NCI-H1417 (cell line): ENCODE measurements around the gene DHX57.
A peak's percentile ranks its signal among the peaks of the same experiment; 100 is the strongest.
"Not testable (repeated sequence)": the region's sequence is repeated elsewhere in the genome, so short reads cannot be mapped to it uniquely, and the experiment has no call there.

Experiments used
- DNase-seq, 3 experiments: peaks; one replicate each; lab custom pipeline; 2025; lab: John Stamatoyannopoulos, UW

DHX57 gene

DNA sequence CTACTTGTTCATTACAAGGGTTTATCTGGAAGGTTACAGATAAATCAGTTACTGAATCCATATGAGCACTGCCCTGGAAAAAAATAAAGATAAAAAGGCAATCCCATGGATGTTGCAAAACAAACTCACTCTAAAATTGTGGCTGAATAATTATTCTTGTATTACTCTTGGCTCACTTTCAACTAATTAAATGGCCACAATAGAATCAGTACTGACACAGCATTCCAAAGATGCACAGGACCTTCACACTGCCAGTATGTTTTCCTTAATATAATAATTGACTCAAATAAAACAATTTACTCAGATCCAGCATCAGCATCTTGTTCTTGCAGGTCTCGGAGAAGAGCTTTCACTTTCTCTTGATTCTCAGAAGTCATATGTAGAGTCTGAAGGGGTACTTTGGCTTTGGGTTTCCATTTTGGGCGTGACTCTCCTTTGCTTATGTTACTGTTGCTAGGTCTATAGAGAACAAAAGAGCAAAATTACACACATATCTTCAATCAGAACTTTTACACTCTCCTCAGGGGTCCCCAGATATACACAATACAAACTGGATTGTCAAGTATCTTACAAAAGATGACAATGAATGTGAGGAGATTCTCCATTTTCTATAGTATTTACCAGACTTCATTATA is 12.6 kb downstream of the DHX57 start:
- no peak for DNase-seq

DNA sequence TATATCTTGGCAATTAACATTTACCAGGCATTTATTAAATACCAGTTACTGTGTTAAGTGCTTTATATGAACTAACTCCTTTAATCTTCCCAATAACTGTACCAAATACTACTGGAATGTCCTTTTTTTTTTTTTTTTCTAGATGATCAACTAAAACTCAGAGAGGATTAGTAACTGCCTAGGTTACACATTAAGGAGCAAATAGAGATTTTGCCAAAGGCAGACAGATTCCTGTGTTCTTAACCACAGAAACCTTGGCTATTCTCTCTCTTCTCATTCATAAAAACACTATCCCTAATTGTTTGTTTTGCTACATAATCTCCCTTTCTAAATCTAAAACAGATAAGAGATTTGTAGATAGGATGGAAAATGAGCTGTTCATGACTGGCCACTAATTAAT is 13.3 kb downstream of the DHX57 start:
- DNase-seq: no peak

DNA sequence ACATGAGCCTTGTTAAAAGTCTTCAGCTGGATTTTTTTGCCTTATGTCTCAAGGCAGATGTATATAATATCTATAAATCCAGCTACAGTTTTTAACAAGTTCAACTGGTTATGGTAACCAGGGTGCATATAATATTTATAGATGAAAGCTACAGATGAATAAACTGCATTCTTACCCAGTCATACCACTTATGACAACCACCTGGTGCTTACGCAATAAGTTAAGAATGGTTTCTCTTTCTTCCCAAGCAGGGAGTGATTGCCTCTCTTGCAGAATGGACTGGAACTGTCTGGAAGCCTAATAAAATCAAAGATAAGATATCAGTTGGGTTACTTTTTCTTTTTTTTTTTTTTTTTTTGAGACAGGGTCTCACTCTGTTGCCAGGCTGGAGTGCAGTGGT is 19.6 kb downstream of the DHX57 start:
- DNase-seq: no peak

DNA sequence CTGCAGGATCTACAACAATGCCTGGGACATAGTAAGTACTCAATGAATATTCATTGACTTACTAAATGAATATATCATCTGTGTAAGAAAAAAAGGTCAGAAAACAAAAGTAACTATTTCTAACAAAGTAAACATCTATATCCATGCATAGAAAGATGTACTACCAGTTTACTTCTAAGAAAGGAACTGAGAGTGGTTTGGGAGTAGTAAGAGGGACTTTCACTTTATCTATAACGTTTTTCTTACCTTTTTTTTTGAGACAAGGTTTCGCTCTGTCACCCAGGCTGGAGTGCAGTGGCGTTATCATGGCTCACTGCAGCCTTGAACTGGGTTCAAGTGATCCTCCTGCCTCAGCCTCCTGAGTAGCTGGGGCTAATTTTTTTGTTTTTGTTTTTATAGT is 25.7 kb downstream of the DHX57 start:
- no peak for DNase-seq

DNA sequence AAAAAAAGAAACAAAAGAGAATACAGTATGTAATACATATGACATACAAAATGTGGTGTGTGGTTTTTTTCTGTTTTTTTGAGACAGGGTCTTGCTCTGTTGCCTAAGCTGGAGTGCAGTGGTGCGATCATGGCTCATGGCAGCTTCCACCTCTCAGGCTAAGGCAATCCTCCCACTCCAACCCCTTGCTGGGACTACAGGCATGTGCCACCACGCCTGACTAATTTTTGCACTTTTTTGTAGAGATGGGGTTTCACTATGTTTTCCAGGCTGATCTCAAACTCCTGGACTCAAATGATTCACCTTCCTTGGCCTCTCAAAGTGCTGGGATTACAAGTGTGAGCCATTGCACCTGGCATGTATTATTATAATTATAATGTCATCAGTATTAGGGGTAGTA is 38.9 kb downstream of the DHX57 start:
- no peak for DNase-seq

DNA sequence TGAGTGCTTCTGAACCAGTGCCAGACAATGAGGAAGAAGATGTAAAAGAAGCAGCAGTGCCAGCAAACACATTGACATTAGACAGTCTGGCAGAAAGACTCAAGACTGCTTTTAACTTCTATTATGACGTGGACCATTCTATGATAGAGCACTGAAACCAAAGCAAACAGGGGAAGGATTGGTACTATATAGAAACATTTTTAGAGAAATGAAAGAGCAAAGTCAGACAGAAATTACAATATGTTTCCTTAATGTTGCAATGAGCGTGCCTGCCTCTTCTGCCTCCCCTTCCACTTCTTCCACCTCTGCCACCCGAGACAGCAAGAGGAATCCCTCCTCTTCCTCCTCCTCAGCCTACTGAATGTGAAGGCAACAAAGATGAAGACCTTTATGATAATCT is 39.7 kb downstream of the DHX57 start:
- DNase-seq: no peak

DNA sequence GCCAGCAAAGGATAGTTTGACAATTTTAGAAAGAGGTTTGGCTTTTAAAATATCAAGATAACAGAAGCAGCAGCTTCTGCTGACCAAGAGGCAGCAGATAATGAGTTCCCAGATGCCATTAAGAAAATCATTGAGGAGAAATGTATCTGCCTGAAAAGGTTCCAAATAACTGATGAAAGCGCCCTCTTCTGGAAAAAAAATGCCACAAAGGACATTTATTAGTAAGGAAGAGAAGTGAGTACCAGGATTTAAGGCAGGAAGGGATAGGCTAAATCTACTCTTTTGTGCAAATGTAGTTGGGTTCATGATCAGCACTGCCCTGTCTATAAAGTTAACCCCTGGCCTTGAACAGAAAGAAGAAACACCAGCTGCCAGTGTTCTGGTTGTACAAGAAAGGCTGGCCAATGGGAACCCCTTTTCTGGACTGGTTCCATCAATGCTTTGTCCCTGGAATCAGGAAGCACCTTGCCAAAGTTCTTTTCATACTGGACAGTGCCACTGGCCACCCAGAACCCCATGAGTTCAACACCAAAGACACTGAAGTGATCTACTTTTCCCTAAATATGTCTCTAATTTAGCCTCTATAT is 40.6 kb downstream of the DHX57 start:
- DNase-seq: peak; percentile 22 to 74 (median 32)

DNA sequence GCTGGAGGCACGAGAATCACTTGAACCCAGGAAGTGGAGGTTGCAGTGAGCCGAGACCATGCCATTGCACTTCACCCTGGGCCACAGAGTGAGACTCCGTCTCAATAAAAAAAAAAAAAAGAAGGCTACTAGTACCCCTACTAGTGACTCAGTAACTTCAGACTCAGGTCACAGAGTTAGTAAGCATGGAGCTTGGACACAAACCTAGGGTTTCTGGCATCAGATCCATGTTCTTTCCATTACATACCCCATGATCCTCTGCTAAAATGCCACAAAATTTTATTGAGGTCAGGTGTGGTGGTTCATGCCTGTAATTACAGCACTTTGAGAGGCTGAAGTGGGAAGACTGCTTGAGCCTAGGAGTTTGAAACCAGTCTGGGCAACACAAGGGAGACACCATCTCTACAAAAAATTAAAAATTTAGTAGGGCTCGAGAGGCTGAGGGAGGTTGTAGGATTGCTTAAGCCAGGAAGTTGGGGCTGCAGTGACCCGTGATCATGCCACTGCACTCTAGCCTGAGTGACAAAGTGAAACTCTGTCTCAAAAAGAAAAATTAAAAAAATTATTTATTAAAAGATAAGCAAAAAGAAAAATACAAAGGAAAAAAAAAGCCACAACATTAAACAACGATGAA is 45.1 kb downstream of the DHX57 start:
- no peak for DNase-seq

DNA sequence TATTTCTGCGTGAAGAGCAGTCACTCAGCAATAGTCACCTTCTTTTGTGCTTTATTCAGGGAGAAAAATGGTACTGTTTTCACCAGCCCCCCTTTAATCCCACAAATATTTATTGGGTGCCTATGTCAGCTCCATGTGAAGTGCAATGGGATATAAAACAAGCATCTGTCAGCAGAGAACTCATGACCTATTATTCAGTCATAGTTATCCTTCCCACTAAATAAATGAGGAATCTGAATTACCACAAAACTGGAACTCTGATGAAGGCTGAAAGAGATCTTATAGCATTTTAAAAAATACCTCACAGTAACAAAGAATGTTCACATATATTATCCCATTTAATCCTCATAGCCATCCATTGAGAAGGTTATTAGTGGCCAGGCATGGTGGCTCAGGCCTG is 45.8 kb downstream of the DHX57 start:
- no peak for DNase-seq

DNA sequence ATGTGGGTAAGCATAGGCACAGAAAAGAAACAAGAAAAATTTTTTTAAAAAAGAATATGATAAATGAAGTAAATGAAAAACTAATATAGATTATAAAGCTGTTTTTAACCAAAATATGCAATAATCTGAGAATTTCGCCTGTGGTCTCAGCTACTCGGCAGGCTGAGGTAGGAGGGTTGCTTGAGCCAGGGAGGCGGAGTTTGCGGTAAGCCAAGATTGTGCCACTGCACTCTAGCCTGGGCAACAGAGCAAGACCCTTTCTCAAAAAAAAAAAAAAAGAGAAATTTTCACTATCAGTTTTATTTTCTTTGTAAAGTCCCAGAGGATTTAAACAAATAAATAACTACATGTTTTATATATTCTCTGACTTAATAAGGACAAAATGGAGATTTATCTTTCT is 47.3 kb downstream of the DHX57 start:
- DNase-seq: no peak

DNA sequence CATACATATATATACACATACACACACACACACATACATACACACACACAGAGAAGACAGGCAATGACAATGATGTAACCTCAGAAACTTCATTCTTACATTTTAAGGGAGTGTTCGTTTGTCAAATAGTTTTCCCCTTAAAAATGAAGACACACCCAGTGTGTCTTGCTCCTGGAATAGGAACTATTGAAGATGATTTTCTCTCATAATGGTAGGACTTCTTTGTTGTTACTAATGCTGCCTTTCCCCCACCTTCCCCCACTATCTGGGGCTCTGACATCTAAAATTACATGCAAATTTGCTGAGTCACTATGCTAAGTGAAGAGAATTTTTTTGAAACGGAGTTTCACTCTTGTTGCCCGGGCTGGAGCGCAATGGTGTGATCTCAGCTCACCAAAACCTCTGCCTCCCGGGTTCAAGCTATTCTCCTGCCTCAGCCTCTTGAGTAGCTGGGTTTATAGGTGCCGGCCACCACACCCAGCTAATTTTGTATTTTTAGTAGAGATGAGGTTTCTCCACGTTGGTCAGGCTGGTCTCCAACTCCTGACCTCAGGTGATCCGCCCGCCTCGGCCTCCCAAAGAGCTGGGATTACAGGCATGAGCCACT is 48.1 kb downstream of the DHX57 start:
- DNase-seq: not testable (repeated sequence)

DNA sequence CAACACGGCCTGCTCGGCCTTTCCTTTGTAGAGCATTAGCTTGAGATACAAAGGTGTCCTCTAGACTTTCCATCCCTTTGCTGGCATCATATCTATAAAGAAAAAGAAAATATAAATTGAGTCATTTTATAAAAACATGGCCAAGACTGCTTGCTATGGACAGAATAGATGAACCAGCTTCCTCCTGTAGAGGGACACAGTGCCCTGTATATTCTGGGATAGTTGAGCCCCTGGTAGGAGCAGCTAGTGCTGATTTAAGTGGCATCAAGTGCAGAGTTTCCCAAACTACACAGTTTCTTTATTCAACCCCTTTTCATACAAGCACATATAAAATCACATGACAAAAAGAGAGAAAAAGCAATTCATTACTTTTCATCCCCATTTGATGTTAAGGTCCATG is 49.8 kb downstream of the DHX57 start:
- no peak for DNase-seq

DNA sequence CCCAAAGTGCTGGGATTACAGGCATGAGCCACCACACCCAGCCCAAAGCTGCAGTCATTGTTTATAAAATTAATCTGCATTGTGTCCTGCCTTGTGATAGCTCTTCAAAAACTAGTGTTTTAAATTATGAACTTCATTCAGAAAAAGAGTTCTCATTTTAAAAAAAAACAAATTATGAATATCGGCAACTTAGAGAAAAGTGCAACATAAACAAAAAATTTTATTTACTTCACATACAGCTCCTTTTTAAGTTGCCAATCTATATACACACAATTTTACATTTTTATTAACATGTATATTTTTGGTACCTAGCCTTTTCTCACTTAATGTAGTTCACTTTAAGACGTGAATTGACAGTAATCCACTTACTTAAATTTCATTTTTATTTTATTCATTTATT is 50.8 kb downstream of the DHX57 start:
- DNase-seq: no peak

DNA sequence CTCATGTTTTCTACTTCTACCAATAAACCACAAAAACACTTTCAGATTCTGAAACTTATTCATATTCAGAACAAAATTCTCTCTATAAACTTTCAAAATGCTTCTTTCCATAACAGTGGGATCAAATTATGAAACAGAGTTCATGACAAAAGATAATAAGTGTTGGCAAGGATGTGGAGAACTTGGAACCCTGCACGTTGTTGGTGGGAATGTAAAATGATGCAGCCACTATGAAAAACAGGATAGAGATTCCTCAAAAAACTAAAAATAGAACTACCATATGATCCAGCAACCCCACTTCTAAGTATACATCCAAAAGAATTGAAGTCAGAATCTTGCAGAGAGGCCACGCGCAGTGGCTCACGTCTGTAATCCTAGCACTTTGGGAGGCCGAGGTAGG is 52.3 kb downstream of the DHX57 start:
- DNase-seq: no peak

DNA sequence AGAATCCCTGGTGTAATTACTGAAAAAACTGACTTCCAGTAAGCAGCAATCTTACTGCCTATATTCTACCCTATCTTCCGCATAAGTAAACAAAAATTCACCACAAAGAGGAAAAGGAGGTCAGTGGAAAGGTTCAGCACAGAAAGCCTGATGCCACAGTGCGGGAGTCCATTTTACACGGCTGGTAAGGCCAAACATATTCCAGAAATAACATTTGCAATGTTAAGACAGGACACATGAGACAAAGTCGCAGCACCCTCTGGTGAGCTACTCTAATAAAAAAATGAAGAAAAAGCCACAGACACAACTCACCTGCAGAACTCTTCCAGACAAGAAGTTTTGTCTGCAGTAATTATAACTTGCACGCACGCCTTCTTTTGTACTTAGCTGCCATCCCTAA is 57.2 kb downstream of the DHX57 start:
- DNase-seq: no peak

DNA sequence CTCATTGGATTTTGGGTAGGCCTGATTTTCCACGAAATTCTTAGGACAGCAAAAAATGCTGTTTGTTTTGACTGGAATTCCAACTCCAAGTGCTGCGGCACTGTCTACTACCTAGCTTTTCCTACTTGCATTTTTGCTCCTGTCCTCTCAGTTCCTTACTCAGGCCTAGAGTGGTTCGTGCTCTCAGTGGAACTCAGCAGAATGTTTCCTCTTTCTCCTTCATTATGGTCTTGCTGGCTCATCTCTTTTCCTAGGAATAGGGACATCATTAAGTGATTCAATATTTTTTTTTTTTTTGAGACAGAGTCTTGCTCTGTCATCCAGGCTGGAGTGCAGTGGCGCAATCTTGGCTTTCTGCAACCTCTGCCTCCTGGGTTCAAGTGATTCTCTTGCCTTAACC is 59.8 kb downstream of the DHX57 start:
- no peak for DNase-seq

DNA sequence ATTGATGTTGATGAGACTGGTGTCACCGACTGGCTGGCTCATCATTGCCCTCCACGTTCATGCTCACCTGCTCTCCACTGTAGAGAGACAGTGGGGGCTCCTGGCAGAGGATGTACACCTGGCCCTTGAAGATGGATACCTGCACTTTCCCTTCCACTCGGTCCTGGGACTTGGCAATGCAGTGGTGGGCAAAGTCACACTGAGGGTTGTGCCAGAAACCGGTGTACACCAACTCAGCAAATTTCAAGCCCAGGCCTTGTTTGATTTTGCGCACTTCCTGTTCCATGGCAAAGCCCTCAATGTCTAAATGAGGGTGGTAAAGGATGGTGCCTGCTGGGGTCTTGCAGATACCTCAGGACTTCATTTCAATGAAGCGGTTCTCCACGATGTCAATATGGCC is 65.2 kb downstream of the DHX57 start:
- no peak for DNase-seq

DNA sequence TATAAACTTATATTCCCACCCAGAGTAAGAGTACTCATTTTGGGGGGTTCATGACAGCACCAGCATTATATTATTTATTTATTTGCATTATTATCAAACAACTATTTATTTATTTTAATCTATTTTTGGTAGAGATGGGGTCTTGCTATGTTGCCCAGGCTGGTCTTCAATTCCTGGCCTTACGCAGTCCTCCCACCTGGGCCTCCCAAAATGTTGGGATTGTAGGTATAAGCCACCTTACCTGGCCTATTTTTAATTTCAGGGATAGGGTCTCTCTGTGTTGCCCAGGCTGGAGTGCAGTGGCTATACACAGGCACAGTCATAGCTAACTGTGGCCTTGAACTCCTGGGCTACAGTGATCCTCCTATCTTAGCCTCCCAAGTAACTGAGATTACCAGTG is 67.1 kb downstream of the DHX57 start:
- no peak for DNase-seq

DNA sequence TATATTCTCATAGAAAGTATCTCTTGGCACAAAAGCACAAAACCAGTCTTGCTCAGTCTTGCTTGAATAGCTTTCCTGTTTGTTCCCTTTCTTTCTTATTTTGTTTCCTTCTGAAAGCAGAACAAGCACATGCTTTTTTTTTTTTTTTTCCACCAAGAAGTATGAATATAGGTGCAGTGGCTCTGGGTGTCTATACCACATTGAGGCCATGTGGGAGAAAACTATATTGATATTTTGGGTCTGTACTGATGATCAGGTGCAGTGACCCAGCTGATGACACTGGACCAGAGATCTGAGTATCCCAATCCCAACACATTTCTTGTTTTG is 69.0 kb downstream of the DHX57 start:
- no peak for DNase-seq

DNA sequence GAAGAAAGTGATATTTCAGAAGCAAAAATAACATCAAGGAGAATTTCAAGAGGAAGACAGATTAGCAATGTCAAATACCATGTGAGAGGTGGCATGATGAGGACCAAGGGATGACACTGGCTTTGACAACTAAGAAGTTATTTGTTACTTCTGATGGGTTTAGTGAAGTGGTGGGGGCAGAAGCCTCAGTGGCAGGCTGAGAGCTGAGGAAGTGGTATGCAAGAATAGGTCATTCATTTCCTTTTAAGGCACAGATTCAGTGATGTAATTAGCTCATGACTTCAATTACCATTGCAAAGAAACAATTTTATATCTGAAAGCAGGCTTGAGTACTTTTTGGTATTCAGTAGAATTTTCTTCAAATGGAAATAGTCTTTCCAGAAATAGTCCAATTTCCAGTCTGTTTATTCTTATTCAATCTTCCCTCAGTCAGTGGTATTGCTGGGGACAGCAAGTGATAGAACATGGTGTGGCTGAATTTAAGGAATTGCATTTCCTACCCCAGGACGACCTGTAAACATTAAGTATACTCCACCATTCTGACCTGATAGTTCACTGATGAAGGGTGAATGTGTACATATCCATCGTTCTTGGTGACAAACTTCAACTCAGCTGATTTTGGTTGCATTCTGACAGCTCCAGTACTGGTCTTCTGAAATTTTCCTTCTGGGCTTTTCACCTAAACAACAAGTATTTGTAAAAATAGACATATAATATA is 69.6 kb downstream of the DHX57 start:
- DNase-seq: no peak

DNA sequence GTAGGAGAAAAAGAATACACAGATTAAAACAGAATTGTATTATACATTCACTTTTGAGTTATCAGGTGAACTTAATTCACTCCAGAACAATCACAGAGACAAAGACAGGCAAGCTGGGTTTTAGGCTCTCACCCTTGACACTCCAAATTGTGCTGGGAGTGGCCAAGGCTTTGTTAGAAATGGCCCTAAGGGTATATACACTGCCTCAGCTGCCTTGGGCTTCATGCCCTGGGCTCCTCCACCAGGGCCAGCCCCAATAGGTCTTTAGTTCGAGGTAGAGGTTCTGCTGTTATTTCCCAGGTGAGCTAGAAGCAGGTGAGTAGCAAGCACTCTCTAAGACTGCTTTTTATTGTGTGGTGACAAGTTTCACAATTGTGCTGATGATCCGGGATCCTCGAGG is 77.8 kb downstream of the DHX57 start:
- no peak for DNase-seq

DNA sequence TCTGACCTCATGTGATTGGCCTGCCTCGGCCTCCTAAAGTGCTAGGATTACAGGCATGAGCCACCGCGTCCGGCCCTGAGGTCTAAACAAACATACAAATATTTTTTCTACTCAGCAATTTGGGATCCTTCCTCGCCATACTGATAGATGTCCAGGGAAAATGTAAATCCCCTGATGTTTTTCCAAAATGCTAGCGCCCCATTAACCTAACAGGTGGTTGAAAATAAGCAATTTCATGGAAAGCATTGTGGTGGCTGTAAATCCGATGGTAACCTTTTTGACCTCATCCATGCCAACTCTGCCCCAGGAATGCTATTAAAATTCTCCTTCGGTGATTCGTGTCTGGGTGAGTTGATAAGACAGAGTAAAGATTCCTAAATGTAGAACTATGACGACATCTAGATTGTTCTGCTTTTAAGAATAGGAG is 78.5 kb downstream of the DHX57 start:
- no peak for DNase-seq

DNA sequence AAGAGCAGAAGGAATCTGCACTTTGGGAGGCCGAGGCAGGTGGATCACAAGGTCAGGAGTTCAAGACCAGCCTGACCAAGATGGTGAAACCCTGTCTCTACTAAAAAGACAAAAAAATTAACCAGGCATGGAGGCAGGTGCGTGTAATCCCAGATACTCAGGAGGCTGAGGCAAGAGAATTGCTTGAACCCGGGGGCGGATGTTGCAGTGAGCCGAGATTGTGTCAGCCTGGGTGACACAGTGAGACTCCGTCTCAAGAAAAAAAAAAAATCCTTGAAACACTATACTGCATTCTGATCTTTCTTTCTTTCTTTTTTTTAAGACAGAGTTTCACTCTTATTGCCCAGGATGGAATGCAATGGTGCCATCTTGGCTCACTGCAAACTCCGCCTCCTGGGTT is 80.7 kb downstream of the DHX57 start:
- DNase-seq: not testable (repeated sequence)
